ENCODE results near the gene NMRK1.

DNA sequence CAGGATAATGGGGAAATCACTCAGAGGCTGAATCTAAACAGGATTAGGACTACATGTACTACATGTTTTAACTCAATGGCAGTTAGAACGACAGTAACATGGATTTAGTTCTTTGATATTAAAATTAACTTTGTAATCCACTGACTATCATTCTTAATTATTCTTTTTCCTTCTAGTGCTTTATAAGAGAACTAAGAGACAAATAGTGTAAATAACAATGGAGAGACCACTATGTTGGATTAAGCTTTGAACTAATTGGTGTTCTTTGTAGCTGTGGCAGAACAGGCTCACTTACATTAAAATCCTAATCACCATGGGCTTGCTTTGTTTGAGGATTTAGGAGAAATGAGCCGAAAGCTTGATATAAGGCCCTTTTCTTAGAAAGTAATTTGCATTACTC, 18.8 kb downstream of the NMRK1 start:
- TF ChIP-seq, protein P1, sequence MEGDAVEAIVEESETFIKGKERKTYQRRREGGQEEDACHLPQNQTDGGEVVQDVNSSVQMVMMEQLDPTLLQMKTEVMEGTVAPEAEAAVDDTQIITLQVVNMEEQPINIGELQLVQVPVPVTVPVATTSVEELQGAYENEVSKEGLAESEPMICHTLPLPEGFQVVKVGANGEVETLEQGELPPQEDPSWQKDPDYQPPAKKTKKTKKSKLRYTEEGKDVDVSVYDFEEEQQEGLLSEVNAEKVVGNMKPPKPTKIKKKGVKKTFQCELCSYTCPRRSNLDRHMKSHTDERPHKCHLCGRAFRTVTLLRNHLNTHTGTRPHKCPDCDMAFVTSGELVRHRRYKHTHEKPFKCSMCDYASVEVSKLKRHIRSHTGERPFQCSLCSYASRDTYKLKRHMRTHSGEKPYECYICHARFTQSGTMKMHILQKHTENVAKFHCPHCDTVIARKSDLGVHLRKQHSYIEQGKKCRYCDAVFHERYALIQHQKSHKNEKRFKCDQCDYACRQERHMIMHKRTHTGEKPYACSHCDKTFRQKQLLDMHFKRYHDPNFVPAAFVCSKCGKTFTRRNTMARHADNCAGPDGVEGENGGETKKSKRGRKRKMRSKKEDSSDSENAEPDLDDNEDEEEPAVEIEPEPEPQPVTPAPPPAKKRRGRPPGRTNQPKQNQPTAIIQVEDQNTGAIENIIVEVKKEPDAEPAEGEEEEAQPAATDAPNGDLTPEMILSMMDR (IDR thresholded peaks at IDR 0.05): no peak
- no peak for TF ChIP-seq POLR2A (IDR thresholded peaks at IDR 0.05)
- TF ChIP-seq POLR2AphosphoS5 (IDR thresholded peaks at IDR 0.05; ENCODE audit: insufficient read depth in 1 of 2, low read depth in 1 of 2): no peak
